OCI-LY7 (cell line): ENCODE data around the gene LRIG1.

ENCODE experiments used
- EZH2phosphoT487 ChIP-seq: fragments of 200-600 bp; sonication (generic); IDR thresholded peaks from 2 replicates; pipeline ENCODE4 v1.6.1; 2018; ENCODE audit warnings: low read depth, borderline replicate concordance, mild to moderate bottlenecking, mixed run types, antibody characterized with exemption, low read length, moderate library complexity, mixed read lengths
- TF ChIP-seq, protein P1 (sequence below): fragments of 200-600 bp; sonication (generic); conservative IDR thresholded peaks from 2 replicates; pipeline ENCODE4 v1.5.1; 2014; ENCODE audit warnings: mild to moderate bottlenecking, antibody characterized with exemption, low read length, moderate library complexity, mixed read lengths

DNA sequence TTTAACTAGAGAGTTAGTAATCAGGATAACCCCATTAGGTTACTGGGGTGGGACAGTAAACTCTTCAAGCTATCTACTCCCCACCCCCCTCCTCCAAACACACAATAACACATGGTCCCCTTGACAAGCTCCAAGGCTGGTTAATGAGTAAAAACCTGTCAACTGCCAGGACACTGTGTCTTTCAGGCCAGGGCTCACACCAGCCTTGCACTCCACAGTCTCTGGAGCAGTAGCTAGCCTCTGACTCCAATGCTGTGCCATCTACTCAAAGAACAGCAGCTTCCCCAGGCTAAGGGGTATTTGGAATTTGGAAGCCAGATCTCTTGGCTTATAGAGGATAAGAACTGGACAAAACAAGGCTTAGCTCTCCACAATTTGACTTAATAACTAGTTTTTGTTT is 115.8 kb downstream of the LRIG1 start:
- TF ChIP-seq, protein P1, sequence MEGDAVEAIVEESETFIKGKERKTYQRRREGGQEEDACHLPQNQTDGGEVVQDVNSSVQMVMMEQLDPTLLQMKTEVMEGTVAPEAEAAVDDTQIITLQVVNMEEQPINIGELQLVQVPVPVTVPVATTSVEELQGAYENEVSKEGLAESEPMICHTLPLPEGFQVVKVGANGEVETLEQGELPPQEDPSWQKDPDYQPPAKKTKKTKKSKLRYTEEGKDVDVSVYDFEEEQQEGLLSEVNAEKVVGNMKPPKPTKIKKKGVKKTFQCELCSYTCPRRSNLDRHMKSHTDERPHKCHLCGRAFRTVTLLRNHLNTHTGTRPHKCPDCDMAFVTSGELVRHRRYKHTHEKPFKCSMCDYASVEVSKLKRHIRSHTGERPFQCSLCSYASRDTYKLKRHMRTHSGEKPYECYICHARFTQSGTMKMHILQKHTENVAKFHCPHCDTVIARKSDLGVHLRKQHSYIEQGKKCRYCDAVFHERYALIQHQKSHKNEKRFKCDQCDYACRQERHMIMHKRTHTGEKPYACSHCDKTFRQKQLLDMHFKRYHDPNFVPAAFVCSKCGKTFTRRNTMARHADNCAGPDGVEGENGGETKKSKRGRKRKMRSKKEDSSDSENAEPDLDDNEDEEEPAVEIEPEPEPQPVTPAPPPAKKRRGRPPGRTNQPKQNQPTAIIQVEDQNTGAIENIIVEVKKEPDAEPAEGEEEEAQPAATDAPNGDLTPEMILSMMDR, result no peak
- TF ChIP-seq EZH2phosphoT487, result no peak
